Subcutaneous adipose tissue (tissue), 4 donors: ENCODE measurements around the gene ABCC11. TPM values are rescaled to one million over a fixed set of nuclear protein-coding genes. Genes with fewer than 3 reads are reported as not detected.

ENCODE experiments used
- CTCF ChIP-seq: fragments of 450-650 bp; IDR thresholded peaks from one replicate; pipeline ENCODE4 v1.5.1; 2016; ENCODE audit warnings: low read depth, mild to moderate bottlenecking, control low read depth, antibody characterized with exemption, moderate library complexity
- total RNA-seq, 4 donors: library from RNA; depleted of rRNA; stranded (reverse); fragments of >200 nt; gene quantifications; one replicate each; pipeline ENCODE4 v1.1.0, GENCODE V29; 2016

The ABCC11 gene
- total RNA-seq, 4 donors from 2014 or later = 0.44 TPM; not detected in 3

GRCh38 chr16:48146131-48146530 is 101.2 kb downstream of the ABCC11 start:
- no peak for TF ChIP-seq CTCF

GRCh38 chr16:48143812-48144368 is 103.4 kb downstream of the ABCC11 start:
- TF ChIP-seq CTCF = no peak

- no peak for TF ChIP-seq CTCF
These were observed 106.5 kb downstream of the ABCC11 start for GRCh38 chr16:48140821-48141220.

GRCh38 chr16:48139517-48139916 is 107.8 kb downstream of the ABCC11 start:
- no peak for TF ChIP-seq CTCF

GRCh38 chr16:48138543-48138942 is 108.8 kb downstream of the ABCC11 start:
- no peak for TF ChIP-seq CTCF

- no peak for TF ChIP-seq CTCF
These were observed 109.5 kb downstream of the ABCC11 start for GRCh38 chr16:48137822-48138221.

- no peak for TF ChIP-seq CTCF
These were observed 110.6 kb downstream of the ABCC11 start for GRCh38 chr16:48136547-48137360.
